Adrenal gland (tissue), 5 donors: ENCODE measurements around the gene ARTN.

Source experiments
- POLR2A ChIP-seq, 2 donors: fragments of 450-650 bp; IDR thresholded peaks; one replicate each; pipeline ENCODE4 v1.6.1; 2017; ENCODE audit warnings: antibody characterized with exemption in 2 of 2, mild to moderate bottlenecking in 2 of 2, moderate library complexity in 1 of 2
- TF ChIP-seq, protein P1 (sequence below), 6 experiments: fragments of 450-650 bp in 4 of 6; fragments of 200-600 bp in 2 of 6; sonication (generic) in 1 of 6; IDR thresholded peaks; 1 replicate in 5 of 6; 2 replicates in 1 of 6; pipeline versions ENCODE4 v1.5.1 to v1.8.0; 2016 to 2021; ENCODE audit warnings: antibody characterized with exemption in 6 of 6, mild to moderate bottlenecking in 2 of 6, moderate library complexity in 1 of 6
- donor health status: DM: no; HTN: no; CAD: no.

GRCh38 chr1:43945674-43946235 lies 12.2 kb downstream of the ARTN start:
- TF ChIP-seq, protein P1, sequence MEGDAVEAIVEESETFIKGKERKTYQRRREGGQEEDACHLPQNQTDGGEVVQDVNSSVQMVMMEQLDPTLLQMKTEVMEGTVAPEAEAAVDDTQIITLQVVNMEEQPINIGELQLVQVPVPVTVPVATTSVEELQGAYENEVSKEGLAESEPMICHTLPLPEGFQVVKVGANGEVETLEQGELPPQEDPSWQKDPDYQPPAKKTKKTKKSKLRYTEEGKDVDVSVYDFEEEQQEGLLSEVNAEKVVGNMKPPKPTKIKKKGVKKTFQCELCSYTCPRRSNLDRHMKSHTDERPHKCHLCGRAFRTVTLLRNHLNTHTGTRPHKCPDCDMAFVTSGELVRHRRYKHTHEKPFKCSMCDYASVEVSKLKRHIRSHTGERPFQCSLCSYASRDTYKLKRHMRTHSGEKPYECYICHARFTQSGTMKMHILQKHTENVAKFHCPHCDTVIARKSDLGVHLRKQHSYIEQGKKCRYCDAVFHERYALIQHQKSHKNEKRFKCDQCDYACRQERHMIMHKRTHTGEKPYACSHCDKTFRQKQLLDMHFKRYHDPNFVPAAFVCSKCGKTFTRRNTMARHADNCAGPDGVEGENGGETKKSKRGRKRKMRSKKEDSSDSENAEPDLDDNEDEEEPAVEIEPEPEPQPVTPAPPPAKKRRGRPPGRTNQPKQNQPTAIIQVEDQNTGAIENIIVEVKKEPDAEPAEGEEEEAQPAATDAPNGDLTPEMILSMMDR (IDR thresholded peaks at IDR 0.05): no peak
- no peak for TF ChIP-seq POLR2A (IDR thresholded peaks at IDR 0.05)
